GM19035 (cell line): ENCODE measurements around the gene SECISBP2.

Experiments used
- ATAC-seq: cut with Tn5 transposase; IDR thresholded peaks from one replicate; pipeline ENCODE4 v1.9.1; 2021; ENCODE audit not compliant: unreplicated experiment

SECISBP2 gene

GRCh38 chr9:89345476-89345875 lies 27.2 kb downstream of the SECISBP2 start:
- ATAC-seq: no peak

- ATAC-seq: no peak
Observed at GRCh38 chr9:89346696-89347095, 28.4 kb downstream of the SECISBP2 start.

GRCh38 chr9:89347651-89348050 lies 29.4 kb downstream of the SECISBP2 start:
- ATAC-seq: no peak

GRCh38 chr9:89349607-89350006 lies 31.3 kb downstream of the SECISBP2 start:
- no peak for ATAC-seq

GRCh38 chr9:89350988-89351557 lies 32.8 kb downstream of the SECISBP2 start:
- no peak for ATAC-seq

- no peak for ATAC-seq
Observed at GRCh38 chr9:89351584-89352300, 33.4 kb downstream of the SECISBP2 start.

- ATAC-seq: no peak
Observed at GRCh38 chr9:89352451-89352850, 34.2 kb downstream of the SECISBP2 start.

GRCh38 chr9:89352874-89353649 lies 34.8 kb downstream of the SECISBP2 start:
- no peak for ATAC-seq

GRCh38 chr9:89353989-89354388 lies 35.7 kb downstream of the SECISBP2 start:
- no peak for ATAC-seq

- ATAC-seq: no peak
Observed at GRCh38 chr9:89354471-89354870, 36.2 kb downstream of the SECISBP2 start.

GRCh38 chr9:89356782-89357181 lies 38.5 kb downstream of the SECISBP2 start:
- no peak for ATAC-seq

GRCh38 chr9:89357331-89358197 lies 39.3 kb downstream of the SECISBP2 start:
- no peak for ATAC-seq

GRCh38 chr9:89358376-89358916 lies 40.1 kb downstream of the SECISBP2 start:
- no peak for ATAC-seq

GRCh38 chr9:89358985-89359384 lies 40.7 kb downstream of the SECISBP2 start:
- no peak for ATAC-seq

- ATAC-seq: no peak
Observed at GRCh38 chr9:89359751-89360261, 41.5 kb downstream of the SECISBP2 start.

- ATAC-seq: no peak
Observed at GRCh38 chr9:89360465-89360864, 42.2 kb downstream of the SECISBP2 start.

GRCh38 chr9:89361031-89361430 lies 42.7 kb downstream of the SECISBP2 start:
- no peak for ATAC-seq

GRCh38 chr9:89361816-89362646 lies 43.7 kb downstream of the SECISBP2 start:
- ATAC-seq: no peak

GRCh38 chr9:89362647-89363310 lies 44.5 kb downstream of the SECISBP2 start:
- ATAC-seq: no peak
